Spinal cord (tissue), 10 donors: Measurements from ENCODE around the gene HLA-B. TPM values are rescaled to one million over a fixed set of nuclear protein-coding genes. Genes with fewer than 3 reads are reported as not detected.
A peak's percentile ranks its signal among the peaks of the same experiment; 100 is the strongest.

Experiments
- DNase-seq, 6 donors: peaks; one replicate each; pipeline versions ENCODE4 v3.0.0 to v3.0.0-alpha.2; 2013 to 2015; ENCODE audit warnings: low spot score in 6 of 6, low read depth in 4 of 6
- H3K27ac ChIP-seq: one replicate; pipeline ENCODE4 v1.5.1; 2013; ENCODE audit warnings: low read depth, low read length, control low read depth
- H3K27me3 ChIP-seq: one replicate; pipeline ENCODE4 v1.6.1; 2013; ENCODE audit warnings: low read length; ENCODE audit not compliant: control insufficient read depth, insufficient read depth
- H3K36me3 ChIP-seq: one replicate; pipeline ENCODE4 v1.6.1; 2013; ENCODE audit warnings: low read length; ENCODE audit not compliant: control insufficient read depth, insufficient read depth
- H3K4me1 ChIP-seq: one replicate; pipeline ENCODE4 v1.6.1; 2013; ENCODE audit warnings: low read length; ENCODE audit not compliant: control insufficient read depth, insufficient read depth
- H3K4me3 ChIP-seq: one replicate; pipeline ENCODE4 v1.5.1; 2013; ENCODE audit warnings: low read depth, low read length, control low read depth
- H3K9me3 ChIP-seq: one replicate; pipeline ENCODE4 v1.6.1; 2013; ENCODE audit warnings: low read length; ENCODE audit not compliant: control insufficient read depth, insufficient read depth
- WGBS: methylation state at CpG from one replicate; pipeline ENCODE4 v1.1.5; 2013; ENCODE audit warnings: missing lambda C conversion rate; ENCODE audit not compliant: insufficient coverage; 5-methylcytosine and 5-hydroxymethylcytosine counted together
- polyA plus RNA-seq, 2 donors: library from polyadenylated mRNA; unstranded; fragments of 120-200 nt; gene quantifications; one replicate each; pipeline ENCODE4 v1.2.1, GENCODE V29; 2013; ENCODE audit not compliant: insufficient read length in 2 of 2
- total RNA-seq, 2 donors: library from RNA; depleted of rRNA in 1 of 2; stranded (reverse); fragments of 120-200 nt in 1 of 2; fragments of >200 nt in 1 of 2; gene quantifications; one replicate each; pipeline versions ENCODE4 v1.2.3 to v1.2.4, GENCODE V29; 2013 to 2014
- donor health status: healthy.

The HLA-B gene
- total and polyA plus RNA-seq, 4 donors, result 126 to 189 (median 151) TPM

- Histone ChIP-seq H3K9me3 (no peaks in the 10 kb centered on the region), H3K4me3 (no peak overlapping the region), H3K27me3 (no peaks in the 10 kb centered on the region), H3K36me3 (no peaks in the 10 kb centered on the region), H3K27ac (no peak overlapping the region), H3K4me1 (no peaks in the 10 kb centered on the region)
- DNase-seq, result no peak
- WGBS, result no CpG with 5 or more reads among the region's 1 CpG
These were observed 35.8 kb downstream of the HLA-B start for GRCh38 chr6:31321005-31321707.

- Histone ChIP-seq H3K9me3 (no peaks in the 10 kb centered on the region), H3K36me3 (no peaks in the 10 kb centered on the region), H3K4me1 (no peaks in the 10 kb centered on the region), H3K27ac (no peak overlapping the region), H3K27me3 (no peaks in the 10 kb centered on the region), H3K4me3 (no peak overlapping the region)
- no peak for DNase-seq
- no CpG with 5 or more reads among the region's 2 CpGs for WGBS
These were observed 39.9 kb downstream of the HLA-B start for GRCh38 chr6:31317036-31317435.

GRCh38 chr6:31309641-31310040 lies 47.3 kb downstream of the HLA-B start:
- WGBS, result no CpG with 5 or more reads among the region's 2 CpGs
- Histone ChIP-seq H3K27me3 (peaks cover 35% of the 10 kb centered on the region), H3K4me1 (peaks cover 11% of the 10 kb centered on the region)

GRCh38 chr6:31308845-31309175 lies 48.2 kb downstream of the HLA-B start:
- Histone ChIP-seq H3K4me3 (no peak overlapping the region), H3K4me1 (peaks cover 11% of the 10 kb centered on the region), H3K36me3 (no peaks in the 10 kb centered on the region), H3K9me3 (no peaks in the 10 kb centered on the region), H3K27ac (no peak overlapping the region), H3K27me3 (peaks cover 35% of the 10 kb centered on the region)
- DNase-seq, result no peak
- 3% methylated on average over 6 of the region's 11 CpGs for whole genome bisulfite sequencing

More at GRCh38 chr6:31309641-31310040, 47.3 kb downstream of the HLA-B start:
- no peaks in the 10 kb centered on the region for H3K36me3 ChIP-seq
- no peak for DNase-seq
- no peak overlapping the region for H3K4me3 ChIP-seq
- no peaks in the 10 kb centered on the region for H3K9me3 ChIP-seq
- H3K27ac ChIP-seq, result no peak overlapping the region

- no peaks in the 10 kb centered on the region for H3K36me3 ChIP-seq
- DNase-seq, result peak in 1 of 6 donors; percentile 35
- H3K27ac ChIP-seq, result no peak overlapping the region
- no peaks in the 10 kb centered on the region for H3K9me3 ChIP-seq
- peaks cover 11% of the 10 kb centered on the region for H3K4me1 ChIP-seq
- WGBS, result under 1% methylated on average over 35 of the region's 57 CpGs
- no peak overlapping the region for H3K4me3 ChIP-seq
- peaks cover 35% of the 10 kb centered on the region for H3K27me3 ChIP-seq
These were observed 48.7 kb downstream of the HLA-B start for GRCh38 chr6:31308050-31308844.

- H3K9me3 ChIP-seq, result no peaks in the 10 kb centered on the region
- H3K4me1 ChIP-seq, result peaks cover 11% of the 10 kb centered on the region
- peaks cover 35% of the 10 kb centered on the region for H3K27me3 ChIP-seq
- no peak overlapping the region for H3K27ac ChIP-seq
- WGBS, result 51% methylated on average over 12 of the region's 14 CpGs
- no peak overlapping the region for H3K4me3 ChIP-seq
- no peak for DNase-seq
- no peaks in the 10 kb centered on the region for H3K36me3 ChIP-seq
These were observed 49.3 kb downstream of the HLA-B start for GRCh38 chr6:31307669-31308049.

GRCh38 chr6:31305703-31306219 lies 51.2 kb downstream of the HLA-B start:
- 67% methylated on average over 1 of the region's 4 CpGs for WGBS
- H3K4me1 ChIP-seq, result peaks cover 11% of the 10 kb centered on the region

GRCh38 chr6:31304683-31305082 lies 52.3 kb downstream of the HLA-B start:
- 80% methylated on average over 4 of the region's 4 CpGs for WGBS
- DNase-seq, result no peak
- Histone ChIP-seq H3K4me1 (peaks cover 11% of the 10 kb centered on the region), H3K27ac (no peak overlapping the region), H3K9me3 (no peaks in the 10 kb centered on the region), H3K27me3 (peaks cover 30% of the 10 kb centered on the region), H3K4me3 (no peak overlapping the region), H3K36me3 (no peaks in the 10 kb centered on the region)

More at GRCh38 chr6:31305703-31306219, 51.2 kb downstream of the HLA-B start:
- Histone ChIP-seq H3K9me3 (no peaks in the 10 kb centered on the region), H3K27ac (no peak overlapping the region), H3K4me3 (no peak overlapping the region), H3K36me3 (no peaks in the 10 kb centered on the region), H3K27me3 (peaks cover 35% of the 10 kb centered on the region)
- DNase-seq, result no peak
